A673 (cell line): Measurements from ENCODE around the gene KATNB1. TPM values are rescaled to one million over a fixed set of nuclear protein-coding genes. Genes with fewer than 3 reads are reported as not detected.

Experiments used
- BruUV-seq: library from RNA; stranded (reverse); fragments of 400-500 nt; replicated peaks from 2 replicates; lab custom pipeline; 2021; lab: Mats Ljungman, UMichigan
- CTCF ChIA-PET: fragments of 300-600 bp; sonication (Branson Sonifier 250); formaldehyde crosslinking; loops from one replicate; lab custom pipeline; 2022; ENCODE audit warnings: antibody characterized with exemption; lab: Charles Lee
- POLR2A ChIA-PET: fragments of 300-600 bp; sonication (Branson Sonifier 250); formaldehyde crosslinking; loops from one replicate; lab custom pipeline; 2022; ENCODE audit warnings: antibody characterized with exemption; ENCODE audit not compliant: low non-redundant PET; lab: Charles Lee
- DNase-seq: peaks from one replicate; pipeline ENCODE4 v3.0.0-alpha.2; 2015; ENCODE audit warnings: low spot score
- H3K27ac ChIP-seq: fragments of 200-600 bp; sonication (generic); 2 replicates; pipeline ENCODE4 v1.5.1; 2016; ENCODE audit warnings: mixed run types, low read depth, mild to moderate bottlenecking, mixed read lengths, antibody characterized with exemption, low read length; ENCODE audit not compliant: poor library complexity, severe bottlenecking
- H3K27me3 ChIP-seq: fragments of 200-600 bp; sonication (generic); replicated peaks from 2 replicates; pipeline ENCODE4 v1.6.1; 2017; ENCODE audit warnings: mixed run types, low read depth, mild to moderate bottlenecking, mixed read lengths, antibody characterized with exemption, low read length; ENCODE audit not compliant: insufficient read depth, poor library complexity
- H3K36me3 ChIP-seq: fragments of 200-600 bp; sonication (generic); 2 replicates; pipeline ENCODE4 v1.6.1; 2016; ENCODE audit warnings: mixed run types, mild to moderate bottlenecking, mixed read lengths, antibody characterized with exemption, low read length; ENCODE audit not compliant: insufficient read depth, poor library complexity, severe bottlenecking
- H3K4me1 ChIP-seq: fragments of 200-600 bp; sonication (generic); 2 replicates; pipeline ENCODE4 v1.6.1; 2017; ENCODE audit warnings: mixed run types, mild to moderate bottlenecking, mixed read lengths, antibody characterized with exemption, low read length; ENCODE audit not compliant: insufficient read depth, poor library complexity, severe bottlenecking
- H3K4me3 ChIP-seq: fragments of 200-600 bp; sonication (generic); 2 replicates; pipeline ENCODE4 v1.5.1; 2016; ENCODE audit warnings: low read depth, mixed run types, mild to moderate bottlenecking, mixed read lengths, low read length; ENCODE audit not compliant: poor library complexity, severe bottlenecking
- H3K9me3 ChIP-seq: fragments of 200-600 bp; sonication (generic); 2 replicates; pipeline ENCODE4 v1.6.1; 2016; ENCODE audit warnings: mixed run types, low read depth, mild to moderate bottlenecking, mixed read lengths, antibody characterized with exemption, low read length; ENCODE audit not compliant: poor library complexity, severe bottlenecking
- CTCF ChIP-seq: fragments of 300-800, 200-600 bp; sonication (generic); conservative IDR thresholded peaks from 2 replicates; pipeline ENCODE4 v1.5.1; 2017; ENCODE audit warnings: low read depth, mild to moderate bottlenecking, antibody characterized with exemption, low read length, moderate library complexity, mixed read lengths
- EZH2 ChIP-seq: fragments of 200-600 bp; sonication (generic); IDR thresholded peaks from 2 replicates; pipeline ENCODE4 v1.6.1; 2017; ENCODE audit warnings: borderline replicate concordance, low read depth, mild to moderate bottlenecking, mixed read lengths, antibody characterized with exemption, low read length; ENCODE audit not compliant: poor library complexity, severe bottlenecking
- intact Hi-C: fragments of 100-400 bp; cut with micrococcal nuclease; formaldehyde crosslinking; loops from one replicate; pipeline ENCODE4 v1.10.0; 2022; ENCODE audit not compliant: unreplicated experiment
- total RNA-seq: library from RNA; stranded (reverse); gene quantifications from 2 replicates; pipeline ENCODE4 v1.2.3, GENCODE V29; 2021

The KATNB1 gene
- total RNA-seq, 1 experiment from 2014 or later = 55.7 TPM

GRCh38 chr16:57739756-57740422, 4.3 kb downstream of the KATNB1 start:
- Histone ChIP-seq H3K27me3 (no peaks in the 10 kb centered on the region), H3K36me3 (peaks cover 39% of the 10 kb centered on the region), H3K4me3 (no peak overlapping the region), H3K4me1 (peaks cover 46% of the 10 kb centered on the region), H3K9me3 (no peaks in the 10 kb centered on the region), H3K27ac (peak overlapping the region; percentile 38)
- no TSS peak for BruUV-seq
- intact Hi-C loops = loop anchor here (5.0 kb wide), 1 partner anchor 107 kb away; no protein-coding TSS in a partner anchor
- CTCF ChIA-PET = no interaction called here
- DNase-seq = no peak
- TF ChIP-seq EZH2 (no peak), CTCF (no peak)
- POLR2A ChIA-PET = no interaction called here

- no peak overlapping the region for H3K4me3 ChIP-seq
- BruUV-seq = no TSS peak
- POLR2A ChIA-PET = no interaction called here
- intact Hi-C loops = loop anchor here (5.0 kb wide), 1 partner anchor 107 kb away; no protein-coding TSS in a partner anchor
- peaks cover 43% of the 10 kb centered on the region for H3K36me3 ChIP-seq
- H3K4me1 ChIP-seq = peaks cover 46% of the 10 kb centered on the region
- H3K27me3 ChIP-seq = no peaks in the 10 kb centered on the region
- peak overlapping the region; percentile 53 for H3K27ac ChIP-seq
- DNase-seq = no peak
- no peak for TF ChIP-seq EZH2
- no peak for TF ChIP-seq CTCF
- H3K9me3 ChIP-seq = no peaks in the 10 kb centered on the region
- CTCF ChIA-PET = no interaction called here
These were observed 5.0 kb downstream of the KATNB1 start for GRCh38 chr16:57740423-57741071.

- peak; percentile 42 for DNase-seq
- peak overlapping the region; percentile 53 for H3K27ac ChIP-seq
- CTCF ChIA-PET = no interaction called here
- H3K4me3 ChIP-seq = no peak overlapping the region
- H3K9me3 ChIP-seq = no peaks in the 10 kb centered on the region
- no TSS peak for BruUV-seq
- TF ChIP-seq CTCF (no peak), EZH2 (no peak)
- H3K36me3 ChIP-seq = peaks cover 47% of the 10 kb centered on the region
- peaks cover 44% of the 10 kb centered on the region for H3K4me1 ChIP-seq
- intact Hi-C loops = loop anchor here (5.0 kb wide), 1 partner anchor 106 kb away; no protein-coding TSS in a partner anchor
- no peaks in the 10 kb centered on the region for H3K27me3 ChIP-seq
- POLR2A ChIA-PET = no interaction called here
These were observed 6.2 kb downstream of the KATNB1 start for GRCh38 chr16:57741660-57742191.
